HG03571 (cell line): Measurements from ENCODE around the gene SCFD2.
"Not testable (repeated sequence)": the region's sequence is repeated elsewhere in the genome, so short reads cannot be mapped to it uniquely, and the experiment has no call there.

Experiments
- ATAC-seq: cut with Tn5 transposase; IDR thresholded peaks from one replicate; pipeline ENCODE4 v1.9.1; 2021; ENCODE audit not compliant: unreplicated experiment

The SCFD2 gene

GRCh38 chr4:52841682-52842456 is 524.0 kb downstream of the SCFD2 start:
- ATAC-seq, result no peak

DNA sequence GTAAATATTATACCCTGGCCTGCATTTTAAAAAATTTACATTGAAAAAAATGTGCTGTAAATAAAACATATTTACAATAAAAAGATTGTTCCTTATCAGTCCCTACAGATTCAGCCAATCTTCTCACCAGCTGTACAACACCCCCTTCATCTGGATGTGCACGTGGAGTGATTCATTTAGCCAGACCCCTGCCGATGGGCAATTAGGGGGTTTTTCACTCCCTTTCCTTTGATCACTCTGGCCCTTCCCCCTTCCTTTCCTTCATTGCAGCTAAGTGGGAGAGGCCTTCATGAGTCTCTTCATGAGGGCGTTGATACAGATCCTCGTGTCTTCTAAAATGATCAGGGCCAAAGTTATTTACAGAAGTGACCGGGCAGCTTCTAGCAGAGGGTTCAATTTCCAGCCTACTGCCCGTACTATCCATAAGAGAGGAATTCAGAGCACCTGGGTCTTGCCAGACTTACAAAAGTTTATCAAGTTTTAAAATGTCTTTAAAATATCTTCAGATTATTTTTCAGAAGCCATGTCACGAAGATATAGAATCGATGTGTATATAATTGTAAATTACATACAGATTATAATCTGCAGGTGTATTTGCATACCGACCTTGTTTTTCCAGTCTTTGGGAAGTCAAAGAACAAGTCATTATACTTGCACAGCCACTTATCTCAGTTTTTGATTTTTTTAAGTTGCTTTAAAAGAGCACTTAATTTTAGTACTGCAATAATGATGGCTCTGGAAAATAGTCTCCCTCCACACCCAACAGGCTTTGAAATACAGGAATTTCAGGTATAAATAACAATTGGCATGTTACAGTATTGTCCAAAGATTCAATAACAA is 525.1 kb downstream of the SCFD2 start:
- ATAC-seq, result no peak

GRCh38 chr4:52838729-52839586 is 526.9 kb downstream of the SCFD2 start:
- ATAC-seq, result no peak

GRCh38 chr4:52837716-52838558 is 527.9 kb downstream of the SCFD2 start:
- ATAC-seq, result no peak

GRCh38 chr4:52836678-52837077 is 529.2 kb downstream of the SCFD2 start:
- no peak for ATAC-seq

DNA sequence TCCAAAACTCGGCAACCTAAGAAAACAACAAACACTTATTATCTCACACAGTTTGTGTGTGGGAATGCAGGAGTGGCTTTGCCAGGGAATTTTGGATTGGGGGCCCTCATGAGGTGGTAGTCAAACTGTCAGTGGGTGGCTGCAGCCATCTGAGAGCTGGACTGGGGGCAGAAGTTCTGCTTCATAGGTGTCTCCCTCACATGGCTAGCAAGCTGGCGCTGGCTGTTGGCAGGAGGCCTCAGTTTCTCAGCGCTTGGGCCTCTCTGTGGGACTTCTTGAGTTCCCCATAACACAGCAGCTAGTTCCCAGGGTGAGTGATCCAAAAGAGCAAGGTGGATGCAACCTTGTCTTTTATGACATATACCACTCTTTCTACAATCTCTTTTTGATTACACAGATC is 529.7 kb downstream of the SCFD2 start:
- ATAC-seq, result no peak

DNA sequence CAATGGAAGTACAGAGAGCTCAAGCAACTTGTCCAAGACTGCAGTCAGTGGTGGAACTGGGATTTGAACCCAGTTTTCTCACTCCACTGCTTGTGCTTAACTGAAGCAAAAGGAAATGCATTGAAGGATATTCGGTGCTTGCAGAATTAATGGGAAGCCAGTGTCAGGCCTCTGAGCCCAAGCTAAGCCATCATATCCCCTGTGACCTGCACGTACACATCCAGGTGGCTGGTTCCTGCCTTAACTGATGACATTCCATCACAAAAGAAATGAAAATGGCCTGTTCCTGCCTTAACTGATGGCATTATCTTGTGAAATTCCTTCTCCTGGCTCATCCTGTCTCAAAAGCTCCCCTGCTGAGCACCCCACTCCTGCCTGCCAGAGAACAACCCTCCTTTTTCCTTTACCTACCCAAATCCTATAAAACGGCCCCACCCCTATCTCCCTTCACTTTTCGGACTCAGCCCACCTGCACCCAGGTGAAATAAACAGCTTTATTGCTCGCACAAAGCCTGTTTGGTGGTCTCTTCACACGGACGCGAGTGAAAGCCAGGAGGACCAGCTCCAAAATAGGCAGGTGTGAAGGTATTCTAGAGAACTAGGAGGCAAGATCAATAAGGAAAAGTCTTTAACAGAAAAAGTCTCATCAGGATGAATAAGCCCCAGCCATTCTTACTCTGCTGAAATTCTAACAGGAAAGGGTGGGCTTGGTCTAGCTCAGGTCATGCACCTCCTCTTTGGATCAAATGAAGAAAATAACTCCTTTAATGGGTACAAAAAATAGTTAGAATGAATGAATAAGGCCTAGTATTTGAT is 531.0 kb downstream of the SCFD2 start:
- not testable (repeated sequence) for ATAC-seq

DNA sequence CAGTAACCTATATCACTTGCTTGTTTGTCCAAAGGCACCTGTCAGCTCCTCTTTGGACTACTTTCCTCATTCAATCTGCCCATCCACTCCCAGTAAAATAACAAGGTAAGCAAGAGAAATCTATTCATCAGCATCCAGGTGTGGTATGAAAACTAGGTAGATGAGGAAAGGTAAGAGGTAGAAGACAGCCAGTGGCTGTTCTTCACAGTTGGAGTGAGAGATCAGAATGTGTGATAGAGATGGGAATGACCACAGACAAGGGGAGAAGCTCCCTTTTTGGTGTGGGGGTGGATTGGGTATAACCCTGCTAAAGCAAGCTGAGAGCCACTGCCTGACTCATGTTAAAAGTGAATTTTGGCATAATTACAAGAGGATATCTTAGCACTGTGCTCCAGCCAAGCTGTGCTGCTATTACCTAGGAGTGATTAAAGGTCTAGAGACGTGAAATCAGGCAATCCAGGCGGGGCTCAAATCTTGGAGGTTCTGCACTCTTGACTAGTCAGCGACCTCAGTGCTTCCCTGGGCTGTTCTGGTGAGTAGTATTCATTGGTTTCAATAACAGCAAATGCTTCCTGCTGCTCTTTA is 531.8 kb downstream of the SCFD2 start:
- ATAC-seq, result no peak

DNA sequence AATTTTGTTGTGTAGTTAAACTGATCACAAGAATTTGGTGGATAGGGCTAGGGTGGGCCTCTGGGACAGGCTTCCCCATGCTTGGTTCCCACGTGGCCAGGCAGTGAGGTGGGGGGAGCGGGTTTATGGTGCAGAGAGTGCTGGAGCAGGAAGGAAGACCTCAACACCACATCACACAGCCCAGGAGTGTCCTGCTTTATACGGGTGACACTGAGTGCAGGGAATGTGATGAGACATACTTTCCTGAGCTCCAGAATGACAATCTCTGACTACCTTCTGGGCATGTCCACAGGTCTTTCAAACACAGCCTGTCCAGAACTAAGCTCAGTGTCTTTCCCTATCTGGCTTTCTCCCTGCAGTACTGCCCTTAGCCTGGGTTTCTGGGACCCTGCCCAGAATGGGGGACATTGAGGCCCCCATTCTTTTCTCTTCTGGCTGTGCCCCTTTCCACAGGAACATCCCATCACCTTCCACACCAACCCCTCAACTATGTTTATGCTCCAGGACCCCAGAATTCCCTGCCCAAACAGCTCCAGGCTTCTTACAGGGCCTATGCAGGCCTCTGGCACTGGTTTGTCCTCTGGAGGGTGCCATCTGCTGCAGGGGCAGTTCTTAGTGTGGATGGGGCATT is 540.3 kb downstream of the SCFD2 start:
- ATAC-seq, result no peak

- ATAC-seq, result no peak
Observed at GRCh38 chr4:52824603-52825459, 541.0 kb downstream of the SCFD2 start.

GRCh38 chr4:52824270-52824602 is 541.6 kb downstream of the SCFD2 start:
- ATAC-seq, result no peak

DNA sequence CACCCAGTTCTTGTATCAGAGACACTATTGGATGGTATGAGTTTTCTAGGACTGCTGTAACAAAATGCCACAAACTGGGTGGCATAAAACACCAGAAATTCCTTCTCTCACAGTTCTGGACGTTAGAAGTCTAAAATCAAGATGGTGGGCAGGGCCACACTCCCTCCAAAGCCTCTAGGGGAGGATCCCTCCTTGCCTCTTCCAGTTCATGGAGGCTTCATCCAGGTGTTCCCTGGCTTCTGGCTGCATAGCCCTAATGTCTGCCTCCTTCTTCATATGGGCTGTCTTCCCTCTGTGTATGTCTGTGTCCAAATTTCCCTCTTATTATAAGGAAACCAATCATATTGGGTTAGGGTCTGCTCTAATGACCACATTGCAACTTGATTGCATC is 542.2 kb downstream of the SCFD2 start:
- no peak for ATAC-seq
